A673 (cell line): ENCODE results near the gene PROM1.

ENCODE experiments used
- CTCF ChIP-seq: fragments of 300-800, 200-600 bp; sonication (generic); conservative IDR thresholded peaks from 2 replicates; pipeline ENCODE4 v1.5.1; 2017; ENCODE audit warnings: low read depth, mild to moderate bottlenecking, antibody characterized with exemption, low read length, moderate library complexity, mixed read lengths
- EZH2 ChIP-seq: fragments of 200-600 bp; sonication (generic); IDR thresholded peaks from 2 replicates; pipeline ENCODE4 v1.6.1; 2017; ENCODE audit warnings: borderline replicate concordance, low read depth, mild to moderate bottlenecking, mixed read lengths, antibody characterized with exemption, low read length; ENCODE audit not compliant: poor library complexity, severe bottlenecking

- TF ChIP-seq CTCF (no peak), EZH2 (no peak)
Measured at GRCh38 chr4:15935504-15936402, 148.1 kb downstream of the PROM1 start.
